NCI-H2196 treated with DMSO at 0.1 percent for 48 hours (cell line): Measurements from ENCODE around the gene ASGR1.

Source experiments
- DNase-seq: peaks from one replicate; lab custom pipeline; 2025; ENCODE audit not compliant: unreplicated experiment; lab: John Stamatoyannopoulos, UW

Gene ASGR1

GRCh38 chr17:7124923-7125322 is 54.2 kb downstream of the ASGR1 start:
- no peak for DNase-seq

- DNase-seq = no peak
Measured at GRCh38 chr17:7123844-7124243, 55.3 kb downstream of the ASGR1 start.
